SU-DHL-6 (cell line): ENCODE measurements around the gene CDKAL1.

ENCODE experiments used
- CTCF ChIP-seq: fragments of 200-600 bp; sonication (generic); IDR thresholded peaks from one replicate; pipeline ENCODE4 v1.5.1; 2017; ENCODE audit warnings: antibody characterized with exemption, mild to moderate bottlenecking, low read length, moderate library complexity; ENCODE audit not compliant: insufficient read depth, poor library complexity, severe bottlenecking
- EZH2phosphoT487 ChIP-seq: fragments of 200-600 bp; sonication (generic), shearing (Covaris generic); conservative IDR thresholded peaks from 2 replicates; pipeline ENCODE4 v1.6.1; 2018; ENCODE audit warnings: mild to moderate bottlenecking, antibody characterized with exemption, low read length, moderate library complexity, mixed read lengths

- TF ChIP-seq CTCF (no peak), EZH2phosphoT487 (no peak)
These were observed 498.8 kb downstream of the CDKAL1 start for GRCh38 chr6:21033084-21033483.
